Epithelial cell of proximal tubule (primary cell): ENCODE measurements around the gene CCDC180. TPM values are rescaled to one million over a fixed set of nuclear protein-coding genes. Genes with fewer than 3 reads are reported as not detected.

Experiments used
- total RNA-seq: library from RNA; depleted of rRNA; stranded (reverse); fragments of >200 nt; gene quantifications from 2 replicates; pipeline ENCODE4 v1.2.3, GENCODE V29; 2015

The CCDC180 gene
- total RNA-seq, 1 donor from 2014 or later: 0.75 TPM

Other genes starting within 250 kb of the CCDC180 start
- gene TDRD7, start 104.4 kb downstream of the CCDC180 start, total RNA-seq: 6.0 and 9.4 TPM in 2 replicates
- 0.14 and 0.98 TPM in 2 replicates for gene TMOD1, start 194.0 kb downstream of the CCDC180 start, total RNA-seq